ENCODE data around the gene SIL1. TPM values are rescaled to one million over a fixed set of nuclear protein-coding genes. Genes with fewer than 3 reads are reported as not detected.

SIL1 gene
- total and polyA plus RNA-seq, 9 of the 15 experiments (the other 6 are each of a cell fraction or from before 2014, with no cell fraction given): 1.3 to 30.5 (median 18.1) TPM

DNA sequence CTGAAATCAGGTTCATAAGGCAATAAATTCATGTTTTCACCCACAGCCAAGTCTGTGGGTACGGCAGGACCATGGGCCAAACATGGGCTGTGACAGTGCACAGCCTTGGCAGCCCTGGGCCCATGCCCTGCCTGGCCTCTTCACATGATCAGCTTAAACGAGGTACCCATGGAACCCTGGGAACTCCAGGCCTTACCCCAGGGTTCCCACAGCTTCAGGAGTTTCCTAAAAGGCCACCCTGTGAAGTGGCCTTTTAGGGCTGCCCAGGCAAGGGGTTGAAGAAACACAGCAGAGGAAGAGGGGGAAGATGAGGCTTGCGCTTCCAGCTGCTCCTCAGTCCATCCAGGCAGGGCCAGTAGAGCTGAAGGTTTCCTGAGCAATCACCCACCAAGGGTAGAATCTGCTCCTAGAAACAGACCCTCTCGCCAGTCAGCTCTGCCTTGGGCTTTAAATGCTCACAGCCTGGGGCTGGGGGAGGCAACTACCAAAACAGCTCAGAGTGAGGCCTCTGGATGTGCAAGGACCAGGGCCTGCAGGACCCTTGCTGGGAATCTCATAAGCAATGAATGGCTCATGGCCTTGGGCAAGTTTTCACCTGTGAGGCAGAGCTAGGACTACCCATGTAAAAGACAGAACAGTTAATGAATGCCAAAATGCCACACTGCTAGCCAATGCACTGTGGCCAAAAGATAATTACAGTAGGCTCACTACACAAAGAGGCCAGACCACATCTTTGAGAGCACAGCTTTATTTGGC, 243.7 kb downstream of the SIL1 start:
- Histone ChIP-seq H3K79me2 (ENCODE audit: control insufficient read depth, insufficient read depth, low read length) (no peaks in the 10 kb centered on the region), H3K4me3 (no peak overlapping the region), H3K36me3 (ENCODE audit: control insufficient read depth, insufficient read depth, low read length) (no peaks in the 10 kb centered on the region), H3K9me3 (replicated peaks; ENCODE audit: control insufficient read depth, insufficient read depth, low read depth, low read length) (no peaks in the 10 kb centered on the region), H4K20me1 (replicated peaks; ENCODE audit: control insufficient read depth, insufficient read depth, low read length) (no peaks in the 10 kb centered on the region), H3K4me1 (replicated peaks in 1 of 2; ENCODE audit: control insufficient read depth in 2 of 2, insufficient read depth in 2 of 2, low read length in 2 of 2) (peaks cover 0 to 16% of the 10 kb centered on the region in 2 experiments; a peak in 3 of 5 replicates), H3K27me3 (ENCODE audit: control insufficient read depth in 2 of 2, insufficient read depth in 2 of 2, low read length in 2 of 2) (no peaks in the 10 kb centered on the region), H3K9ac (ENCODE audit: insufficient read depth in 1 of 2, low read depth in 2 of 2, low read length in 2 of 2) (no peak overlapping the region; a peak in 1 of 4 replicates), H3K27ac (ENCODE audit: extremely low read depth, low read depth, low read length) (no peak overlapping the region), H3K4me2 (ENCODE audit: insufficient read depth, low read length) (no peak overlapping the region), H2AFZ (ENCODE audit: low read depth, low read length) (no peak overlapping the region), H3K9me1 (ENCODE audit: control insufficient read depth, insufficient read depth, low read length) (no peaks in the 10 kb centered on the region)
- in situ Hi-C loops (cut with MboI) (no loop called here), intact Hi-C loops (cut with micrococcal nuclease) (no loop called here)
- FAIRE-seq (no peak), DNase-seq (ENCODE audit: extremely low read depth in 1 of 4, low spot score in 3 of 4) (no peak), ATAC-seq (no peak)
- TF ChIP-seq, protein P1, sequence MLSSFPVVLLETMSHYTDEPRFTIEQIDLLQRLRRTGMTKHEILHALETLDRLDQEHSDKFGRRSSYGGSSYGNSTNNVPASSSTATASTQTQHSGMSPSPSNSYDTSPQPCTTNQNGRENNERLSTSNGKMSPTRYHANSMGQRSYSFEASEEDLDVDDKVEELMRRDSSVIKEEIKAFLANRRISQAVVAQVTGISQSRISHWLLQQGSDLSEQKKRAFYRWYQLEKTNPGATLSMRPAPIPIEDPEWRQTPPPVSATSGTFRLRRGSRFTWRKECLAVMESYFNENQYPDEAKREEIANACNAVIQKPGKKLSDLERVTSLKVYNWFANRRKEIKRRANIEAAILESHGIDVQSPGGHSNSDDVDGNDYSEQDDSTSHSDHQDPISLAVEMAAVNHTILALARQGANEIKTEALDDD (IDR thresholded peaks at IDR 0.05): no peak
- no peak for TF ChIP-seq KDM2B (CRISPR knock-in tag; IDR thresholded peaks at IDR 0.05)
- WGBS (ENCODE audit: insufficient coverage, low coverage, missing lambda C conversion rate): 49% methylated on average over 4 of the region's 4 CpGs
- ChIA-PET POLR2A (interaction anchor here (0.7 to 3.2 kb wide), 3 partner anchors 11 to 141 kb away, joined by 3 to 8 read pairs (median 3); no protein-coding TSS in a partner anchor), CTCF (ENCODE audit: low intra/inter-chr PET ratio) (no interaction called here)
- no TSS peak for BruUV-seq (replicated peaks)
